T1000 (cell line): ENCODE data around the gene SLC23A3.

Experiments used
- DNase-seq: peaks from one replicate; lab custom pipeline; 2025; ENCODE audit warnings: mixed read lengths; lab: John Stamatoyannopoulos, UW

SLC23A3 gene

GRCh38 chr2:219175928-219176817 is 6.3 kb upstream of the SLC23A3 start:
- DNase-seq = peak; percentile 14

GRCh38 chr2:219175486-219175885 is 5.7 kb upstream of the SLC23A3 start:
- no peak for DNase-seq

GRCh38 chr2:219174801-219175200 is 5.0 kb upstream of the SLC23A3 start:
- no peak for DNase-seq

DNA sequence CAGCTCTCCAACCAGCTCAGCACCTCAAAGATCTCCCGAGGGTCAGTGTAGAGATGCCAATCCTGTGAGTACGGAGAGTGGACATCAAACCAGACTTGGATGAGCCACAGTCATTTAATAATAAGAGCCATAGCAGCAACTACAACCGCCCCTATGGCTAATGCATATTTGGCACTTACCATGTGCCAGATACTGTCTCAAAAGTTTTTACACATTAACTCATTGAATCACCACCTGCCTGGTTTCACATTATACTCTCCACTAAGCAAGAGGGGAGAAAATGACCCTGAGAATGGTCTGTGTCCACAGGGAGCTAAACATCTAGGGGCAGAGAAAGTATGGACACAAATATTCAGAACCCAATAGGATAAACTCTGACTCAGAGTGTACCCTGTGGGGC is 4.3 kb upstream of the SLC23A3 start:
- DNase-seq = no peak

DNA sequence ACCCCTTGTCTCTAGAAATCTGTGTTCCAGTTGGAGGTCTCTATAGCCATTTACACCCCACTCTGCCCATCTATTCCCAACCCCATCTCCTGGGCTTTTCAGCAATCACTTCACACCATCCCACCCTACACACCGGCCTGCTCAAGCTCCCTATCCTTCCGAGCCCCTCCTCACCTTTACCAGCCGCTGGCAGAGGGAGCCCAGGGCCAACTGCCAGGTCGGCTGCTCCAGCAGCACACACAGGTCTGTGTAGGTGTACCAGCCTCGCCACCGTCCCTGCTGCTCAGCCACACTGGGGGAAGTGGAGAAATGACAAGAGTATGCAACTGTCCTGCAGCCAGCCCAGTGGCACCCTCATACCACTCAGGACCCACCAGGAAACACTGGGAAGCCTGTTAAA is 3.3 kb upstream of the SLC23A3 start:
- DNase-seq = no peak

DNA sequence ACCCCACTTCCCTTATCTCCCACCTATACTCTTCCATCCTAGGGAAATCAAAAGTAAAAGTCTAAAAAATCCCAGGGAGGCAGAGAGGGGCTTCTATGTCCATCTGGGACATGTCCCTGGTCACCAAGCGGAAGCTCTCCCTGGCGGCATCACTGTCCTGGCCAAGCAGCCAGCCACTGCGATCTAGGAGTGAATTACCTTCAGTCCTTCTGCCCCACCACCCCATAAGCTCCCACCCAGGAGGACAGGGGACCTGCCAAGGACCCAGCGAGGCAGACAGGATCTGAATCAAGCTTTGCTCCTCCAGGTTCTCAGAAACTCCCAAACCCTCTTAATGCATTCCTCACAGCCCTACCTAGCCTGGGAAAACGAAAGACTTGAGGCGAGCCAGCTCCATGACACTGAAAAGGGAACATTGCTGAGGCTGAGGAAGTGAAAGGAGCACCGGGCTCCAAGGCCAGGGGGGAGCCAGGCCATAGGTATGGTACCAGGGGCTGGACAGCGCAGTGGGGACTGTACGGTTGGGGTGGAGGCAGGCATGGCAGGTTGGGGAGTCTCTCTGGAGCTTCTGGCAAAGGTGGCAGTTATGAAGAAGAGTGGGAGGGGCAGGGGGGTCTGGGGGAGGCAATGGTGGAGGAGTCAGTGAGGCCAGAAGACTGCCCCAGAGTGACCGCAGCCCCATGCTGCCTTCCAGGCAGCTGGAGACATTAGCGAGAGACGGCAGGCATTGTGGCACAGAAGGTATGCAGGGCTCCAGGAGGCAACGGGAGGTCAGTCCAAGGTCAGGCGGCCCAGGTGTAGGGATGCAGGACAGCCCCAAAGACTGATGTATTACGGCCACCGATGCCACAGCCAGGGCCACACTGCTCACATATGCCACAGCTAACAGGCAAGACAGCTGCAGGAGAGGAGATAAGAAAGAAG is 2.7 kb upstream of the SLC23A3 start:
- no peak for DNase-seq

DNA sequence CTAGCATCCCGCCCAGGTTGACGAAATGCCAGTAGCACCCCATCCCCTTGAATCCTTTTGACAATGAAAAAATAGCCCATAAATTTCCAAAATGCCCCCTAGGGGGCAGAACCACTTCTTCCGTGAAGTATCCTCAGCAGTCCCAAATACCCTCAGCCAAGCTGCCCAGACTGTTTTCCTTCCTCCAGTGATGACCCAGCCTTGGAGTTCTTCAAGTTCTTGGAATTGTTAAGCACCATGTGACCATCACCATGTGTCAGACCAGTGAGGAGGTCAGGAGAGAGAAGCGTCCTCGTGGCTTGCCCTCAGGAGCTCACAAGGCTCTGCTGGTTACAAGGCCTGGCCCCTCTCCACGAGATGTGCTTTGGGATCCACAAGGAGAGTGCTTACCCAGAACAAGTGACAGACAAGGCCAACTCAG is 1.4 kb upstream of the SLC23A3 start:
- DNase-seq = peak; percentile 10

DNA sequence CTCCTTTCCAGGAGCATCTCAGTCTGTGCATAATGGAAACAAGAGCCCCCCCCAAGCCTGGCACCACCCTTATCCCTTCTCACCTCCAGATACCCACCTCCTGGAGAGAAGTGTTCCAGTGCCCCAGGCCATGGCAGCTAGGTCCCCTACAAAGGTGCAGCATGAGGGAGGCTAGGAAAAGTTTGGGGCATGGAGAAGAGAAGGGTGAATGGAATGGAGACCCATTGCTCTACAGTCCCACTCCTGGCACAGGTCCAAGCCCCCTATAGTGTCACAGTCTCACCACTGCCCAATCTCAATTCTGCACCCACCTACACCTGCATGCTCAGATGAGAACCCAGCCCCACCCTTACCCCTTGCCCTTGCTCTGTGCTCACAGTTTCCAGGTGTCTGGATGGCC is 897 bp downstream of the SLC23A3 start:
- no peak for DNase-seq

DNA sequence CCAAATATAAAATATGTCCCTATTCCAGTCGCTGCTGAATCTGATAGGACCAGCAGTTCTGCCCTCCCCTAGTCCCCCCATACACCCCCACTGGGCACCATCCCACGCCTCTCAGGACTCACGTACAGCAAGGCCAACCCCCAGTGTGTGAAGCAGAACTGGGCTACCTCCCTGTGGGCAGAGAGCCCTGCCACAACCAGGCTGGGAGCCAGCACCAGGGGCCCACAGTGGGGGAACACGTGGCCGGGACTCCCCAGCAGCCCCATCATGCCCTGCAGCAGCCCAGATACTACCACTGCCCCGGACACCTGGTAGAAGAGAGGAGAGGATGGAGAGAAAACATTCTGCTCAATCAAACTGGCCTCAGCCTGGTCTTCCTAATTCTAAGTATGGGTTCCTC is 1.3 kb downstream of the SLC23A3 start:
- no peak for DNase-seq

- no peak for DNase-seq
Measured at GRCh38 chr2:219167997-219168396, 1.8 kb downstream of the SLC23A3 start.

GRCh38 chr2:219165058-219165911 is 4.5 kb downstream of the SLC23A3 start:
- no peak for DNase-seq

GRCh38 chr2:219163156-219163555 is 6.7 kb downstream of the SLC23A3 start:
- no peak for DNase-seq

DNA sequence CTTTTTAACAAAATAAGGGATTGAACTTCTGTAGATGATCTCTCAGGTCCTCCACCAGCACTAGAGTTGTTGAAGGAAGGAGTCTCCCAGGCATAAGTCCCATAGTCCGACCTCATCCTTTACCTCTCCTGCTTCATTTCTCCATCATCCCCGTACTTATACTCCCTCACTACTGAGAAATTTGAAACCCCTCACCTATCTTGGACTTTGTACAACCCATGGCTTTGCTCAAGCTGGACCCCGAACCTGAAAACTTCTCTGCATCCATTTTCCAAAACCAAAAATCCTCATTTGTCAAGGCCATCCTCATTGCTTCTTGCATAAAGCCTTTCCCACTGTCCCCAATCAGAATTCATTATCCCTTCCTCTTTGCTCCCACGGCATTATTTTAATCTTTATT is 8.7 kb downstream of the SLC23A3 start:
- DNase-seq = no peak

DNA sequence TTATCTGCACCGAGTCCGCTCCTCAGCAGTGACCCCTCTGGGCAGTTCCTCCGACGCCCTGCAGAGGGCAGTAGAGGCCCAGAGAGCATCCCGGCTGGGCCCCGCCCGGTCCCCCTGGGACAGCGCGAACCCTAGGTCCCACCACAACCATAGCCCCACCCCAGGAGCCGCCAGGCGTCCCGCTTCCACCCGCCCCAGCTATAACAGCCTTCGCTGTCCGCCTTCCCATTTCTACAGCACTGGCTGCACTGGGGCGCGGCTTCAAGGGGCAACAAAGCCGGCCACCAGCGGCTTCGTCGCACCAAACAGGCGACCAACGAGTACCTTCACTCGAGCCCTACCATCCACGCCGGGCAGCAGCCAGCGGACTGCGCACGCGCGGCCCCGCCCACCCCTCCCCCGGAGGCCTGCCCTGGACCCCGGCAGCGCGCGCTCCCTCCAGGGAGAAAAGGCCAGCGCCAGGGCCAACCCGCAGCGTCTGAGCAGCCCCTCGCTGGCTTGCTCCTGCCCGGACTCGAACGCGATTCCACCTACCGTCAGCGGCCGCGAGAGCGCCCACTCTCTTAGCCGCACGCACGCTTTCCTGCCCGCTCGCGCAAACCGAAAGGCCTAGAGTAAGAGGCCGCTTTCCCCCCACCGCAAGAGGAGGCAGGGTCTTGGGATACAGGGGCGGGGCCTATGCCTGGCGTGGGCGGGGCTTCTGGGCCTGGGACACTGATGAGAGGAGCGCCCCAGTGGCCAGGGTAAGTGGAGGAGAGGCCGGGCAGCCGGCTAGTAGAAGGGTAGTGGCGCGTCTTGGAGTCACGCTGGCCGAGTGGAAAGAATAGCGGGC is 9.4 kb downstream of the SLC23A3 start, which contains the start of gene NHEJ1:
Gene NHEJ1 (minus strand): TSS at position 630 of the 832 bp plus-strand sequence. CDS start 2,453 bp downstream, outside the sequence.
- DNase-seq = peak; percentile 95

- DNase-seq = no peak
Measured at GRCh38 chr2:219159771-219160185, 10.1 kb downstream of the SLC23A3 start.

- DNase-seq = no peak
Measured at GRCh38 chr2:219158586-219158985, 11.2 kb downstream of the SLC23A3 start.

DNA sequence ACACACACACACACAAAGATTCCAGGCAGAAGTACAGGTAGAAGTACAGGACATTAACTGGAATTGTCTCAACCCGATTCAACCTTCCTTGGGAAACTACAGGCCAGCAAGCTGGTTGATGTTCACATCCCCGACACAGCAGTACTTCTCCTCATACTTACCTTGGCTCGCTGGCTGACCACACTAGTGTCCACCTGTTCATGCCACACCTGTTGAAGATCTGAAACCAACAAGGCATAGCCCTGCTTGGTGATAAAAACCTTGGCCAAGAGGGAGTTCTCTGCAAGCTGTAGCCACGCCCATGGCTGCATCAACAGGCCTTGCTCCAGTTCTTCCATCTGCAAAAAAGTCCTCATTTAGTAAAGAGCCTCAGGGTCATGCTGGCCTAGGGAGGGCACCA is 11.8 kb downstream of the SLC23A3 start:
- DNase-seq = no peak

DNA sequence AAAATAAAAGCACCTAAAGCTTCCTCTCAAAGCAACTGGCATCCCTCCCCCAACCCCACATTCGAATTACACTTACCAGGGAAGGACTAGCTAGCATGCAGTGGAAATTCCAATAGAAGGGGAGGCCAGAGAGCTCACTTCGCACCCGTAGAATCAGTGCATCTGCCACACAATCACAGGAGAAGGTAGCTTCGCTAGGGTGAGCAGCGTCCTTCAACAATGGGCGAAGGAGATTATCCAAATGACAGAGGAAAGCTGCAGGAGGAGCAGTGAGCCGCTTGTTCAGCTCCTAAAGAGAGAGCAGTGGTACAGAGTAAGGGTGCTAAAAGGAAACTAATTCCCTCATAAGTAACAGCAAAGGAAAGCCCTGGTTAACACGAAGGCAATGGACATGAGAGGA is 12.4 kb downstream of the SLC23A3 start:
- DNase-seq = no peak

- DNase-seq = no peak
Measured at GRCh38 chr2:219155054-219155644, 14.7 kb downstream of the SLC23A3 start.

DNA sequence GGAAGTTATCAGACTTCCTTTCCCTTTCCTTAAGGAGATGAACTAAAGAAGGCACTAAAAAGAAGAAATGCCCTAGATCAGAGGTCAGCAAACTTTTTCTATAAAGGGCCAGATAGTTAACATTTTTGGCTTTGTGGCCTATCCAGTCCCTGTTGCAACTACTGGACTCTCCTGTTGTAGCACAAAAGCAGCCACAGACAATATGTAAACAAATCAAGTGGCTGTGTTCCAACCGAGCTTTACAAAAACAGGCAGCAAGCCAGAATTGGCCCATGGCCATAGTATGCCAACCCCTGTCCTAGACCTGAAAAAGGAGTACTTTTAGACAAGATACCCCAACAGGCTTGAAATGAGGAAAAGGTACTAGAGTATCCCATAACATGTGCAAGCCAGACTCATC is 20.2 kb downstream of the SLC23A3 start:
- DNase-seq = no peak
